Smooth muscle cell (in vitro differentiated cells): ENCODE results near the gene SNTA1. TPM values are rescaled to one million over a fixed set of nuclear protein-coding genes. Genes with fewer than 3 reads are reported as not detected.

ENCODE experiments used
- DNase-seq: peaks from one replicate; lab custom pipeline; 2025; ENCODE audit not compliant: unreplicated experiment; lab: John Stamatoyannopoulos, UW
- H2AFZ ChIP-seq: fragments of 200-600 bp; sonication (generic); 2 replicates; pipeline ENCODE4 v1.6.0; 2016; ENCODE audit warnings: antibody characterized with exemption, low read depth, mild to moderate bottlenecking
- H3F3A ChIP-seq: fragments of 200-600 bp; sonication (generic); 2 replicates; pipeline ENCODE4 v1.6.0; 2017; ENCODE audit warnings: antibody characterized with exemption, low read depth
- H3K27ac ChIP-seq: fragments of 200-600 bp; sonication (generic); 2 replicates; pipeline ENCODE4 v1.5.1; 2016; ENCODE audit warnings: low read depth, mild to moderate bottlenecking
- H3K27me3 ChIP-seq: fragments of 200-600 bp; sonication (generic); 2 replicates; pipeline ENCODE4 v1.6.1; 2016; ENCODE audit warnings: low read depth, mild to moderate bottlenecking
- H3K36me3 ChIP-seq: fragments of 200-600 bp; sonication (generic); 2 replicates; pipeline ENCODE4 v1.5.1; 2016; ENCODE audit warnings: low read depth
- H3K4me1 ChIP-seq: fragments of 200-600 bp; sonication (generic); 2 replicates; pipeline ENCODE4 v1.5.1; 2016; ENCODE audit warnings: low read depth
- H3K4me2 ChIP-seq: fragments of 200-600 bp; sonication (generic); 2 replicates; pipeline ENCODE4 v1.6.0; 2016; ENCODE audit warnings: mild to moderate bottlenecking
- H3K4me3 ChIP-seq: fragments of 200-600 bp; sonication (generic); 2 replicates; pipeline ENCODE4 v1.5.1; 2016; ENCODE audit warnings: mild to moderate bottlenecking
- H3K79me2 ChIP-seq: fragments of 200-600 bp; sonication (generic); 2 replicates; pipeline ENCODE4 v1.6.0; 2016; ENCODE audit warnings: low read depth, mild to moderate bottlenecking
- H3K9ac ChIP-seq: fragments of 200-600 bp; sonication (generic); 2 replicates; pipeline ENCODE4 v1.6.0; 2016; ENCODE audit warnings: low read depth
- H3K9me3 ChIP-seq: fragments of 200-600 bp; sonication (generic); replicated peaks from 2 replicates; pipeline ENCODE4 v1.5.1; 2016; ENCODE audit warnings: low read depth
- H4K20me1 ChIP-seq: fragments of 200-600 bp; sonication (generic); 2 replicates; pipeline ENCODE4 v1.6.0; 2016; ENCODE audit warnings: low read depth
- CTCF ChIP-seq: fragments of 200-600 bp; sonication (generic); IDR thresholded peaks from 2 replicates; pipeline ENCODE4 v1.5.1; 2017; ENCODE audit warnings: borderline replicate concordance, mild to moderate bottlenecking, antibody characterized with exemption; ENCODE audit not compliant: insufficient read depth, poor library complexity, severe bottlenecking
- WGBS: methylation state at CpG from one replicate; pipeline ENCODE4 v1.1.7; 2016; ENCODE audit warnings: low lambda C conversion rate; 5-methylcytosine and 5-hydroxymethylcytosine counted together
- polyA plus RNA-seq: library from polyadenylated mRNA; unstranded; fragments of >200 nt; fragmentation: Nextera tagmentation; extraction: Ambion mirVana; gene quantifications from 2 replicates; pipeline ENCODE4 v1.2.1, GENCODE V29; 2016
- total RNA-seq: library from RNA; depleted of rRNA; stranded (reverse); fragments of >200 nt; gene quantifications from 2 replicates; pipeline ENCODE4 v1.2.3, GENCODE V29; 2014

SNTA1 gene
- total and polyA plus RNA-seq, 2 experiments from 2014 or later: 39.2 to 58.2 TPM

GRCh38 chr20:33423141-33423834 is 20.3 kb downstream of the SNTA1 start:
- peak; percentile 33 for DNase-seq
- Histone ChIP-seq H2AFZ (peak overlapping the region; percentile 6), H3K27ac (peak overlapping the region; percentile 60), H3K4me3 (no peak overlapping the region), H3F3A (no peaks in the 10 kb centered on the region), H3K9ac (no peak overlapping the region), H3K4me1 (no peaks in the 10 kb centered on the region), H4K20me1 (no peaks in the 10 kb centered on the region), H3K36me3 (no peaks in the 10 kb centered on the region), H3K9me3 (no peaks in the 10 kb centered on the region), H3K4me2 (peak overlapping the region; percentile 20), H3K79me2 (no peaks in the 10 kb centered on the region), H3K27me3 (no peaks in the 10 kb centered on the region)
- WGBS: 21% methylated on average over 7 of the region's 7 CpGs
- TF ChIP-seq CTCF: no peak

GRCh38 chr20:33419140-33419974 is 24.2 kb downstream of the SNTA1 start:
- Histone ChIP-seq H3K79me2 (no peaks in the 10 kb centered on the region), H4K20me1 (no peaks in the 10 kb centered on the region), H3F3A (no peaks in the 10 kb centered on the region), H3K4me1 (no peaks in the 10 kb centered on the region), H3K27ac (no peak overlapping the region), H3K27me3 (no peaks in the 10 kb centered on the region), H3K4me2 (no peak overlapping the region), H3K9ac (no peak overlapping the region), H3K4me3 (no peak overlapping the region), H3K9me3 (no peaks in the 10 kb centered on the region), H2AFZ (no peak overlapping the region), H3K36me3 (no peaks in the 10 kb centered on the region)
- DNase-seq: no peak
- TF ChIP-seq CTCF: no peak
- WGBS: 61% methylated on average over 7 of the region's 7 CpGs

- TF ChIP-seq CTCF: no peak
- no peaks in the 10 kb centered on the region for H4K20me1 ChIP-seq
- no peak overlapping the region for H3K4me3 ChIP-seq
- H3K27me3 ChIP-seq: no peaks in the 10 kb centered on the region
- H3K4me1 ChIP-seq: no peaks in the 10 kb centered on the region
- H3F3A ChIP-seq: no peaks in the 10 kb centered on the region
- no peaks in the 10 kb centered on the region for H3K36me3 ChIP-seq
- no peak overlapping the region for H2AFZ ChIP-seq
- H3K79me2 ChIP-seq: no peaks in the 10 kb centered on the region
- DNase-seq: no peak
- H3K4me2 ChIP-seq: no peak overlapping the region
- no peak overlapping the region for H3K9ac ChIP-seq
- WGBS: 91% methylated on average over 3 of the region's 3 CpGs
- H3K9me3 ChIP-seq: no peaks in the 10 kb centered on the region
- H3K27ac ChIP-seq: no peak overlapping the region
These were observed 25.5 kb downstream of the SNTA1 start for GRCh38 chr20:33418033-33418432.
